Iris pigment epithelial cell (primary cell): ENCODE data around the gene OGFOD3.
"Not testable (repeated sequence)": the region's sequence is repeated elsewhere in the genome, so short reads cannot be mapped to it uniquely, and the experiment has no call there.

Experiments
- DNase-seq: peaks from one replicate; pipeline ENCODE4 v3.0.0-alpha.2; 2011; ENCODE audit warnings: low read depth

Gene OGFOD3

GRCh38 chr17:82418001-82418986, at the start of gene OGFOD3, which contains the start of gene HEXD:
Gene OGFOD3, minus strand, starts transcription at chr17:82418586. Its CDS starts 101 bp downstream, at chr17:82418485.
Gene HEXD, plus strand, starts transcription at chr17:82418347. Its CDS starts 1,453 bp downstream, at chr17:82419800.
- DNase-seq = peak; percentile 81

- DNase-seq = no peak
These were observed 46.7 kb upstream of the OGFOD3 start for GRCh38 chr17:82465023-82465603.

GRCh38 chr17:82464567-82464929, 46.2 kb upstream of the OGFOD3 start:
- DNase-seq = no peak

- no peak for DNase-seq
These were observed 45.7 kb upstream of the OGFOD3 start for GRCh38 chr17:82463925-82464566.

GRCh38 chr17:82463391-82463790, 45.0 kb upstream of the OGFOD3 start:
- no peak for DNase-seq

GRCh38 chr17:82461827-82462524, 43.6 kb upstream of the OGFOD3 start:
- DNase-seq = no peak

GRCh38 chr17:82459936-82460335, 41.5 kb upstream of the OGFOD3 start:
- DNase-seq = not testable (repeated sequence)

GRCh38 chr17:82458885-82459424, 40.6 kb upstream of the OGFOD3 start:
- peak; percentile 54 for DNase-seq

GRCh38 chr17:82458179-82458884, 39.9 kb upstream of the OGFOD3 start, which contains the start of gene NARF:
Gene NARF, plus strand, starts transcription at chr17:82458741. Its CDS starts 63 bp downstream, at chr17:82458804.
- DNase-seq = peak; percentile 99

GRCh38 chr17:82457929-82458178, 39.5 kb upstream of the OGFOD3 start:
- no peak for DNase-seq

GRCh38 chr17:82457073-82457928, 38.9 kb upstream of the OGFOD3 start:
- no peak for DNase-seq

- not testable (repeated sequence) for DNase-seq
These were observed 35.3 kb upstream of the OGFOD3 start for GRCh38 chr17:82453706-82454105.

GRCh38 chr17:82453151-82453550, 34.8 kb upstream of the OGFOD3 start:
- not testable (repeated sequence) for DNase-seq

- DNase-seq = no peak
These were observed 33.8 kb upstream of the OGFOD3 start for GRCh38 chr17:82452162-82452561.

- DNase-seq = peak; percentile 94
These were observed 32.1 kb upstream of the OGFOD3 start, which contains the start of gene CYBC1 for GRCh38 chr17:82450357-82451106. Gene CYBC1, minus strand, starts transcription at chr17:82450752. Its CDS starts 1,498 bp downstream, at chr17:82449254.

GRCh38 chr17:82449883-82450356, 31.5 kb upstream of the OGFOD3 start:
- DNase-seq = no peak

- no peak for DNase-seq
These were observed 30.9 kb upstream of the OGFOD3 start for GRCh38 chr17:82449131-82449882.

- DNase-seq = no peak
These were observed 29.5 kb upstream of the OGFOD3 start for GRCh38 chr17:82447876-82448275.
